Activated effector memory CD4-positive, alpha-beta T cell treated with anti-CD3 and anti-CD28 coated beads, Interleukin-2, amount 50 U/mL, for 16 hours (primary cell): ENCODE results near the gene UGT2B28.
"Not testable (repeated sequence)": the region's sequence is repeated elsewhere in the genome, so short reads cannot be mapped to it uniquely, and the experiment has no call there.

Source experiments
- DNase-seq: peaks from one replicate; pipeline ENCODE4 v3.0.0-alpha.2; 2020

The UGT2B28 gene

DNA sequence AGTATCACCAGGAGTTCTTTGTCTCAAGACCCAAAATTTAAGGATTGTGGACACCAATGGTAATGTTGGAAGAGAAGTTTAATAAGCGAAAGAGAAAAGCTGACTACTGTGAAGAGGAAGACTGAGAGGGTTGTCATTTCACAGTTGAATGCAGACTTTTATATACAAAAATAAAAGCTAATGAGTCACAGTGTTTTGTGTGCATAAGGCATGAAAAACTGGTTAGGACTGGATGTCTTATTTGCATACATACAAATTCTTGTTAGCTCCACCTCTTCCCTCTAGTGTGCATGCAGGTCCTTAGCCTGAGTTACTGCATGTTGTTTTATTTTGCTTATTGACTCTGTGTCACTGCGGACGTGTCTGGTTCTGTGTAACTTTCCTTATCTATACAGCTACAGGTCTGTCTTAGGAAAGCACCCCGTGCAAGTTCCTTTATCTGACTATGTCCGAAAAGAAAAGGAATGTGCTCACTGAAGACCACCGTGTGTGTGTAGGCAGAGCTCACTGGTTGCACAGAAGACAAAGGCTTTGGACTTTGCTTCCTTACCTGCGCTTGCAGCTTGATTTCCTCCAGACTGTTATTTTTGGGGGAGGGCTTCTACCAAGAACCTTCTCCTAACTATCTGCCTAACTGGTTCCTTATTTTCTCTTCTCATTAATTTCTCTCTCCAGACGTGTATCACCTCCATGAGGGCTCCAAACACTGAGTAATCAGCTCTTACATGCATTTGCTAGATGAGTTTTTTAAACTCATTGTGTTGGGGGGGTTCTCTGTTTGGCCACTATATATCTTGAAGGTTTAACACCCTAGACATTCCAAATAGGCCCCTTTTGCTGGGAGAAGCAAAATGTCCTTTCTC is 63.5 kb downstream of the UGT2B28 start:
- DNase-seq: not testable (repeated sequence)
